ENCODE measurements around the gene GOT1.

GRCh38 chr10:99366666-99367065, 63.8 kb downstream of the GOT1 start:
- TF ChIP-seq CTCF (IDR thresholded peaks at IDR 0.05; ENCODE audit: low read depth, low read length, missing input control) (no peak), YY1 (IDR thresholded peaks at IDR 0.05) (no peak), EGR1 (IDR thresholded peaks at IDR 0.05; ENCODE audit: low read depth in 2 of 2) (no peak)

Measured in liver (tissue), 3 donors.